ENCODE measurements around the gene ATP6V0B.

GRCh38 chr1:43930949-43931275 lies 43.8 kb upstream of the ATP6V0B start:
- TF ChIP-seq, protein P1, sequence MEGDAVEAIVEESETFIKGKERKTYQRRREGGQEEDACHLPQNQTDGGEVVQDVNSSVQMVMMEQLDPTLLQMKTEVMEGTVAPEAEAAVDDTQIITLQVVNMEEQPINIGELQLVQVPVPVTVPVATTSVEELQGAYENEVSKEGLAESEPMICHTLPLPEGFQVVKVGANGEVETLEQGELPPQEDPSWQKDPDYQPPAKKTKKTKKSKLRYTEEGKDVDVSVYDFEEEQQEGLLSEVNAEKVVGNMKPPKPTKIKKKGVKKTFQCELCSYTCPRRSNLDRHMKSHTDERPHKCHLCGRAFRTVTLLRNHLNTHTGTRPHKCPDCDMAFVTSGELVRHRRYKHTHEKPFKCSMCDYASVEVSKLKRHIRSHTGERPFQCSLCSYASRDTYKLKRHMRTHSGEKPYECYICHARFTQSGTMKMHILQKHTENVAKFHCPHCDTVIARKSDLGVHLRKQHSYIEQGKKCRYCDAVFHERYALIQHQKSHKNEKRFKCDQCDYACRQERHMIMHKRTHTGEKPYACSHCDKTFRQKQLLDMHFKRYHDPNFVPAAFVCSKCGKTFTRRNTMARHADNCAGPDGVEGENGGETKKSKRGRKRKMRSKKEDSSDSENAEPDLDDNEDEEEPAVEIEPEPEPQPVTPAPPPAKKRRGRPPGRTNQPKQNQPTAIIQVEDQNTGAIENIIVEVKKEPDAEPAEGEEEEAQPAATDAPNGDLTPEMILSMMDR (conservative IDR thresholded peaks at IDR 0.05; ENCODE audit: low read length), result no peak
- no peak for TF ChIP-seq EZH2phosphoT487 (IDR thresholded peaks at IDR 0.05; ENCODE audit: borderline replicate concordance)

All from Loucy (cell line).